Epithelial cell of esophagus (primary cell): ENCODE results near the gene ZNF428.
"Not testable (repeated sequence)": the region's sequence is repeated elsewhere in the genome, so short reads cannot be mapped to it uniquely, and the experiment has no call there.

Source experiments
- DNase-seq: peaks from one replicate; pipeline ENCODE4 v3.0.0; 2010; ENCODE audit warnings: low read depth
- H3K4me3 ChIP-seq: 2 replicates; pipeline ENCODE4 v1.5.1; 2011; ENCODE audit warnings: mild to moderate bottlenecking, low read length, control low read depth
- TF ChIP-seq, protein P1 (sequence below): IDR thresholded peaks from 2 replicates; pipeline ENCODE4 v1.5.1; 2011; ENCODE audit warnings: low read depth, mild to moderate bottlenecking, low read length, control low read depth, inconsistent platforms; ENCODE audit not compliant: insufficient read depth; ENCODE audit errors: missing control alignments

The ZNF428 gene

DNA sequence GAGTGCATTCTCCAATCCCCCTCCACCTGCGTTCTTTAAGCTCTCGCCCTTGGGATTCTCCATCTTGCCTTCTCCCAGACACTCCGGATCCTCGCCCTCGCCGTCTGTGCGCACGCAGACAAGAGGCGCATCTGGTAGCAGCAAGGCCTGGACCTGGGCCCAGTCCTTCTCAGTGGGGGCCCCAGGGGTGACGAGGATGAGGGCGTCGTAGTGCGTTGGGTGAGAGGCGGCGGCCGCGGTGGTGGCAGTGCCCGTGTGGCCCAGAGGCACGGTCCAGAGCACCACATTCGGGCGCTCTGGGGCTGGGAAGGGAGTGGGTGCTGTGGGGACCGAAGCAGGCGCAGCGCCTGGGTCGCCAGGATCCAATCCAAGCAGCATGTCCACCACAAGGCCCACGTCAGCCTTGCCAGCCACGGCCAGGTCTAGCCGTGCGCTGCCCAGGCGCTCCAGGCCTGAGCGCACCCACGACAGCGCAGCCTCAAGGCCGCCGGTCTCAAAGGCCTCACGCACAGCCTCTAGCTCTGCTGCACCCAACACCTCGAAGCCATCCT, 26.6 kb downstream of the ZNF428 start:
- TF ChIP-seq, protein P1, sequence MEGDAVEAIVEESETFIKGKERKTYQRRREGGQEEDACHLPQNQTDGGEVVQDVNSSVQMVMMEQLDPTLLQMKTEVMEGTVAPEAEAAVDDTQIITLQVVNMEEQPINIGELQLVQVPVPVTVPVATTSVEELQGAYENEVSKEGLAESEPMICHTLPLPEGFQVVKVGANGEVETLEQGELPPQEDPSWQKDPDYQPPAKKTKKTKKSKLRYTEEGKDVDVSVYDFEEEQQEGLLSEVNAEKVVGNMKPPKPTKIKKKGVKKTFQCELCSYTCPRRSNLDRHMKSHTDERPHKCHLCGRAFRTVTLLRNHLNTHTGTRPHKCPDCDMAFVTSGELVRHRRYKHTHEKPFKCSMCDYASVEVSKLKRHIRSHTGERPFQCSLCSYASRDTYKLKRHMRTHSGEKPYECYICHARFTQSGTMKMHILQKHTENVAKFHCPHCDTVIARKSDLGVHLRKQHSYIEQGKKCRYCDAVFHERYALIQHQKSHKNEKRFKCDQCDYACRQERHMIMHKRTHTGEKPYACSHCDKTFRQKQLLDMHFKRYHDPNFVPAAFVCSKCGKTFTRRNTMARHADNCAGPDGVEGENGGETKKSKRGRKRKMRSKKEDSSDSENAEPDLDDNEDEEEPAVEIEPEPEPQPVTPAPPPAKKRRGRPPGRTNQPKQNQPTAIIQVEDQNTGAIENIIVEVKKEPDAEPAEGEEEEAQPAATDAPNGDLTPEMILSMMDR = no peak
- no peak for DNase-seq
- no peak overlapping the region for H3K4me3 ChIP-seq

DNA sequence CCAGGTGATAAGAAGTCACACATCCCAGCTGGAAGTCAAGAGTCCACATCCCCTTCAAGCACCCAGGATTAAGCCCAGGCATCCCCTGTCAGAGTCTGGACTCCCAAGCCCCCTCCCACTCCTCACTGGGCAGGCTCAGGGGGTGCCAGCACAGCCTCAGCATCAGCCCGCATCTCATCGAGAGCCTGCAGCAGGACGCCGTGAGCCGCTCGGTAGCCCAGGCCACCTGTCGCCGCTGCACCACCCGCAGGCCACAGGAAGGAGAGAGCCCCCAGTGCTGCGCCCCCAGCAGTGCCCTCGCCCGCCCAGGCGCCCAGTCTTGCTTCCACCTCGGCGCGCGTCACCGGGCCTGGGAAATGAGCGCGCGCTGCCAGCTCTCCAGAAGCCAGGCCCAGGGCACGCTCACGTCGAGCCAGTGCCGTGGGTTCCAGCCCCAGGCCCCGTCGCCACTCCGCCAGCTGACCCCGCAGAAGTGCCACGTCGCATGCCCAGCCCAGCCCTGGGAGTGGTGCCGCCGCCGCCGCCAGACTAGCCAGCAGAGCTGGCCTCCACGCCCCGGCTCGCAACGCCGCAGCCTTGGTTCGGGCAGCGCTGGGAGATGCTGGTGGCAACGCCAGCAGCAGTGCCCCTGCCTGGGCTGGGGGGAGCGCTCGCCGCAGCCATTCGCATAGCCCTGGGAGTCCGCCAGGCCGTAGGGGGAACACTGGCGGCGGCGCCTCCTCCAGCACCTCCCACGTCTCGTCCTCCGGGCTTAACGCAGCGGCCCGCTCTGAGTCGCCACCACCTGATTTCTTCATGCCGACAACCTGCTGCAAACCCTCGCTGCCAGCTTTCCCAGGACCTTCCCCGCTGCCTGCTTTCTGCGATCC, 27.3 kb downstream of the ZNF428 start:
- no peak for DNase-seq
- TF ChIP-seq, protein P1 = no peak
- H3K4me3 ChIP-seq = no peak overlapping the region

DNA sequence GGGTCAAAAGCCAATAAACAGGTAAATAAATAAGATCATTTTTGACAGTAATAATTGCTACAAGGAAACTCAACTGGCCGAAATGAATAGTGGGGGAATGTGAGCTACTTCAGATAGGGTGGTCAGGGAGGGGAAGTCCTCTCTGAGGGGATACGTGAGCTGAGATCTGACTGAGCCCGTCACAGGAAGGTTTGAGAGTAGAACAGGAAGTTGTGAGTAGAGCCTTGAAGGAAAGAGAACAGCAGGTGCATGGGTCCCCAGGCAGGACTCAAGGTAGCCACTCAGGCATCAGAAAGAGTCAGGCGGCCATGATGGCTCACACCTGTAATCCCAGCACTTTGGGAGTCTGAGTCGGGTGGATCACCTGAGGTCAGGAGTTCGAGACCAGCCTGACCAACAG, 29.8 kb downstream of the ZNF428 start:
- H3K4me3 ChIP-seq = no peak overlapping the region
- TF ChIP-seq, protein P1 = no peak
- DNase-seq = no peak

DNA sequence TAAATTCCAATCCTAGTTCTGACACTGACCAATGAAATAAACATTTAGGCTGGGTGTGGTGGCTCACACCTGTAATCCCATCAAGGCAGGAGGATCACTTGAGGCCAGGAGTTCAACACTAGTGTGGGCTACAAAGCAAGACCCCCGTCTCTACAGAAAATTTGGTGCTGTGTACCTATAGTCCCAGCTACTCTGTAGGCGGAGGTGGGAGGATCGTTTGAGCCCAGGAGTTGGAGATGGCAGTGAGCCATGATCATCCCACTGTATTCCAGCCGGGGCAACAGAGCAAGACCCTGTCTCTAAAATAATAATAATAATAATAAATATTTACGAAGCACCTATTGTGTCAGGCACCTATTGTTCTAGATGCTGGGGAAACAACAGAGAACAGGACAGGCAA, 30.2 kb downstream of the ZNF428 start:
- DNase-seq = no peak
- TF ChIP-seq, protein P1 = no peak
- no peak overlapping the region for H3K4me3 ChIP-seq

DNA sequence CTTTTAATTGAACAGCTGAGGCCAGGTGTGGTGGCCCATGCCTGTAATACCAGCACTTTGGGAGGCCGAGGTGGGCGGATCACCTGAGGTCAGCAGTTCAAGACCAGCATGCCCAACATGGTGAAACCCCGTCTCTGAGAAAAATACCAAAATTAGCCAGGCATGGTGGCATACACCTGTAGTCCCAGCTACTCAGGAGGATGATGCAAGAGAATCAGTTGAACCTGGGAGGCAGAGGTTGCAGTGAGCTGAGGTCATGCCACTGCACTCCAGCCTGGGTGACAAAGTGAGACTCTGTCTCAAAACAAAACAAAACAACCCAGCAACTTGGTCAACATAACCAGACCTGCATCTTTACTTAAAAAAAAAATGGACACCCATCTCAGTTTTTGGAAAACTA, 32.4 kb downstream of the ZNF428 start:
- H3K4me3 ChIP-seq, DNase-seq: not testable (repeated sequence)

DNA sequence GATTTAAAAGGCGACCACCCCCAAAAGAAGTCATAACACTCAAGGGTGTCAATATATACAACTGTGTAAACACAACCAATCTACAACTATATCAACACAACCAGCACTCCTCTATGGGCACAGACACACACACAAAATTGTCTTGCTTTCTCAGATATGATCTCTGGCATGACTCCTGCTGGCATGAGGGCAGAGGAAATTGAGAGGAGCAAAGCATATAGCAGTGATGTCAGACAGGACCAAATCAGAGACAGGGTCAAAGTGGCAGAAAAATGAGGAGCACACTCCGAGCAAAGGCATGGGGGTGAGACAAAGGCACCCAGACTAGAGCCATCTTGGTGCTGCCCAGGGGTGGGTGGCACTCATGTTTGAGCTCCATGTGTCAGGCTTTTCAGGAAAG, 33.1 kb downstream of the ZNF428 start:
- H3K4me3 ChIP-seq = no peak overlapping the region
- TF ChIP-seq, protein P1 = no peak
- no peak for DNase-seq

DNA sequence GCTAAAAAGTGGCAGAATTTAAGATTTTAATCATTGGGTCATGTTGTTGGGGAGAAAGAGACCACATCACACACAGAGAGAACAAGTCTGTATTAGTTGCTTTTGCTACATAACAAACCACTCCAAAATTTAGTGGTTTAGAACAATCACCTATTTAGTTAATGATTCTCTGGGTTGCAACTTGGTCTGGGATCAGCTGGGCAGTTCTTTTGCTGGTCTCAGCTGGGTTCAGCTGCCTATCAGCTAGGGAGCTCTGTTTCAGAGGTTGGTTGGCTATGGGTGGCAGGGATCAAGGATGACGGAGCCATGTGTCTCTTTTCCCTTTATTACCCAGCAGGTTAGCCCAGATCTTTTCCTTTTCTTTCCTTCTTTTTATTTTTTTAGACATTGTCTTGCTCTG, 34.9 kb downstream of the ZNF428 start:
- no peak for DNase-seq
- no peak overlapping the region for H3K4me3 ChIP-seq
- TF ChIP-seq, protein P1 = no peak
